Endothelial cell (in vitro differentiated cells): ENCODE measurements around the gene PTPRN2. TPM values are rescaled to one million over a fixed set of nuclear protein-coding genes. Genes with fewer than 3 reads are reported as not detected.
A peak's percentile ranks its signal among the peaks of the same experiment; 100 is the strongest.

Experiments used
- DNase-seq: peaks from one replicate; pipeline ENCODE4 v3.0.0; 2021; ENCODE audit warnings: low spot score
- H3K27ac Mint-ChIP-seq: one replicate; pipeline ENCODE4 v1.8.0; 2021; ENCODE audit warnings: mixed read lengths, inconsistent platforms; ENCODE audit not compliant: unreplicated experiment
- H3K27me3 Mint-ChIP-seq: one replicate; pipeline ENCODE4 v1.8.0; 2021; ENCODE audit warnings: mild to moderate bottlenecking, moderate library complexity, mixed read lengths, inconsistent platforms; ENCODE audit not compliant: unreplicated experiment
- H3K36me3 Mint-ChIP-seq: one replicate; pipeline ENCODE4 v1.8.0; 2021; ENCODE audit warnings: mild to moderate bottlenecking, low read depth, mixed read lengths, inconsistent platforms; ENCODE audit not compliant: unreplicated experiment
- H3K4me1 Mint-ChIP-seq: one replicate; pipeline ENCODE4 v1.8.0; 2021; ENCODE audit warnings: mild to moderate bottlenecking, mixed read lengths, inconsistent platforms; ENCODE audit not compliant: unreplicated experiment
- H3K4me3 Mint-ChIP-seq: one replicate; pipeline ENCODE4 v1.8.0; 2021; ENCODE audit warnings: mild to moderate bottlenecking, mixed read lengths, inconsistent platforms; ENCODE audit not compliant: unreplicated experiment
- H3K9me3 Mint-ChIP-seq: one replicate; pipeline ENCODE4 v1.8.0; 2021; ENCODE audit warnings: mixed read lengths, inconsistent platforms; ENCODE audit not compliant: unreplicated experiment
- total RNA-seq: library from RNA; stranded (reverse); fragmentation: NEBNext Ultra II Directional; extraction: Animal tissue kit (Norgen Biotek cat#: 25700); gene quantifications from one replicate; pipeline ENCODE4 v1.2.1, GENCODE V29; 2021; ENCODE audit not compliant: unreplicated experiment
- TF ChIP-seq, protein P1 (sequence below): fragments of 200-600 bp; sonication (generic); IDR thresholded peaks from one replicate; pipeline ENCODE4 v1.5.0; 2021; ENCODE audit warnings: antibody characterized with exemption; ENCODE audit not compliant: unreplicated experiment

Gene PTPRN2
- total RNA-seq, 1 donor from 2014 or later: 0.18 TPM

- TF ChIP-seq, protein P1, sequence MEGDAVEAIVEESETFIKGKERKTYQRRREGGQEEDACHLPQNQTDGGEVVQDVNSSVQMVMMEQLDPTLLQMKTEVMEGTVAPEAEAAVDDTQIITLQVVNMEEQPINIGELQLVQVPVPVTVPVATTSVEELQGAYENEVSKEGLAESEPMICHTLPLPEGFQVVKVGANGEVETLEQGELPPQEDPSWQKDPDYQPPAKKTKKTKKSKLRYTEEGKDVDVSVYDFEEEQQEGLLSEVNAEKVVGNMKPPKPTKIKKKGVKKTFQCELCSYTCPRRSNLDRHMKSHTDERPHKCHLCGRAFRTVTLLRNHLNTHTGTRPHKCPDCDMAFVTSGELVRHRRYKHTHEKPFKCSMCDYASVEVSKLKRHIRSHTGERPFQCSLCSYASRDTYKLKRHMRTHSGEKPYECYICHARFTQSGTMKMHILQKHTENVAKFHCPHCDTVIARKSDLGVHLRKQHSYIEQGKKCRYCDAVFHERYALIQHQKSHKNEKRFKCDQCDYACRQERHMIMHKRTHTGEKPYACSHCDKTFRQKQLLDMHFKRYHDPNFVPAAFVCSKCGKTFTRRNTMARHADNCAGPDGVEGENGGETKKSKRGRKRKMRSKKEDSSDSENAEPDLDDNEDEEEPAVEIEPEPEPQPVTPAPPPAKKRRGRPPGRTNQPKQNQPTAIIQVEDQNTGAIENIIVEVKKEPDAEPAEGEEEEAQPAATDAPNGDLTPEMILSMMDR: no peak
- H3K4me1 Mint-ChIP-seq: no peaks in the 10 kb centered on the region
- H3K27ac Mint-ChIP-seq: no peak overlapping the region
- H3K9me3 Mint-ChIP-seq: peaks cover 47% of the 10 kb centered on the region
- no peak for DNase-seq
- no peak overlapping the region for H3K4me3 Mint-ChIP-seq
- H3K36me3 Mint-ChIP-seq: peaks cover 19% of the 10 kb centered on the region
- peaks cover 8% of the 10 kb centered on the region for H3K27me3 Mint-ChIP-seq
Observed at GRCh38 chr7:158403013-158403821, 184.4 kb downstream of the PTPRN2 start.

DNA sequence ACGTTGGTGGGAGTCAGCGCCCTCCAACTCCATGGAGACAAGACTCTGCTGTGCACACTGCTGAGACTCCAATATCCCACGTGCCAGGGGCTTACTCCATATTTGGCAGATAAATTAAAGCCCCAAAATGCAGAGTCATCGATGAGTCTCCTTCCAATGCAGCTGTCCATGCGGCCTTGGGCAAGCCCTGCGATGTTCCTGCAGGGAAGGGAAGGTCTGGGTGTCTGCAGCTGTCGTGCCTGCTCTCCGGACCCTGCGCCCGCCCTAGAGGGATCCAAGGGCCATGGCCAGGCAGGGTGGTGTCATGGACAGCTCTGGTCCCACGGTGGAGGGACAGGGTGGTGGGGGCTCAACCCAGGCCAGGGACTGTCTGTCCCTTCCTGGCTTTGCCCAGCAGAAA, 185.2 kb downstream of the PTPRN2 start:
- Mint-ChIP-seq H3K36me3 (peaks cover 19% of the 10 kb centered on the region), H3K27ac (no peak overlapping the region), H3K9me3 (peaks cover 49% of the 10 kb centered on the region), H3K4me1 (no peaks in the 10 kb centered on the region), H3K27me3 (peaks cover 10% of the 10 kb centered on the region), H3K4me3 (no peak overlapping the region)
- no peak for DNase-seq
- TF ChIP-seq, protein P1: no peak

- Mint-ChIP-seq H3K4me3 (peak overlapping the region; percentile 62), H3K27me3 (peaks cover 12% of the 10 kb centered on the region), H3K36me3 (peaks cover 23% of the 10 kb centered on the region), H3K9me3 (peaks cover 55% of the 10 kb centered on the region), H3K4me1 (no peaks in the 10 kb centered on the region), H3K27ac (no peak overlapping the region)
- TF ChIP-seq, protein P1: no peak
- DNase-seq: no peak
Observed at GRCh38 chr7:158401826-158402225, 185.8 kb downstream of the PTPRN2 start.

- peaks cover 16% of the 10 kb centered on the region for H3K27me3 Mint-ChIP-seq
- no peaks in the 10 kb centered on the region for H3K4me1 Mint-ChIP-seq
- no peak for DNase-seq
- H3K36me3 Mint-ChIP-seq: peaks cover 26% of the 10 kb centered on the region
- TF ChIP-seq, protein P1: no peak
- peak overlapping the region; percentile 62 for H3K4me3 Mint-ChIP-seq
- no peak overlapping the region for H3K27ac Mint-ChIP-seq
- peaks cover 60% of the 10 kb centered on the region for H3K9me3 Mint-ChIP-seq
Observed at GRCh38 chr7:158401295-158401694, 186.3 kb downstream of the PTPRN2 start.

- TF ChIP-seq, protein P1: no peak
- Mint-ChIP-seq H3K36me3 (peaks cover 26% of the 10 kb centered on the region), H3K4me3 (no peak overlapping the region), H3K27ac (no peak overlapping the region), H3K27me3 (peaks cover 16% of the 10 kb centered on the region), H3K9me3 (peaks cover 63% of the 10 kb centered on the region), H3K4me1 (no peaks in the 10 kb centered on the region)
- DNase-seq: no peak
Observed at GRCh38 chr7:158400601-158401225, 186.9 kb downstream of the PTPRN2 start.
